GM23338 (cell line): ENCODE results near the gene GSTP1. TPM values are rescaled to one million over a fixed set of nuclear protein-coding genes. Genes with fewer than 3 reads are reported as not detected.

ENCODE experiments used
- ATAC-seq: fragments of 200-7000 bp; cut with Tn5 transposase; 3 replicates; pipeline ENCODE4 v1.9.1; 2020
- DNase-seq: peaks from one replicate; pipeline ENCODE4 v3.0.0-alpha.2; 2015; ENCODE audit warnings: low spot score
- H2AFZ ChIP-seq: fragments of 200-600 bp; sonication (generic); 2 replicates; pipeline ENCODE4 v1.8.0; 2016; ENCODE audit warnings: antibody characterized with exemption, mild to moderate bottlenecking, moderate library complexity
- H3F3A ChIP-seq: fragments of 200-600 bp; sonication (generic); replicated peaks from 2 replicates; pipeline ENCODE4 v1.8.0; 2017; ENCODE audit warnings: antibody characterized with exemption, mixed run types, low read depth
- H3K27ac ChIP-seq: fragments of 200-600 bp; sonication (generic); 2 replicates; pipeline ENCODE4 v1.6.1; 2016; ENCODE audit warnings: low read depth
- H3K27me3 ChIP-seq: fragments of 200-600 bp; sonication (generic); 2 replicates; pipeline ENCODE4 v1.8.0; 2016; ENCODE audit warnings: mild to moderate bottlenecking, mixed run types, moderate library complexity; ENCODE audit not compliant: insufficient read depth
- H3K36me3 ChIP-seq: fragments of 200-600 bp; sonication (generic); 2 replicates; pipeline ENCODE4 v1.8.0; 2016; ENCODE audit warnings: mild to moderate bottlenecking; ENCODE audit not compliant: insufficient read depth
- H3K4me1 ChIP-seq: fragments of 200-600 bp; sonication (generic); 2 replicates; pipeline ENCODE4 v1.8.0; 2016; ENCODE audit warnings: mild to moderate bottlenecking, moderate library complexity; ENCODE audit not compliant: insufficient read depth
- H3K4me2 ChIP-seq: fragments of 200-600 bp; sonication (generic); 2 replicates; pipeline ENCODE4 v1.7.1; 2017; ENCODE audit warnings: mixed run types
- H3K4me3 ChIP-seq: fragments of 200-600 bp; sonication (generic); 2 replicates; pipeline ENCODE4 v1.6.1; 2016; ENCODE audit warnings: mixed run types
- H3K79me2 ChIP-seq: fragments of 200-600 bp; sonication (generic); replicated peaks from 2 replicates; pipeline ENCODE4 v1.8.0; 2017; ENCODE audit warnings: mild to moderate bottlenecking; ENCODE audit not compliant: insufficient read depth
- H3K9me2 ChIP-seq: fragments of 200-600 bp; sonication (generic); 2 replicates; pipeline ENCODE4 v1.8.0; 2017; ENCODE audit not compliant: insufficient read depth
- H4K20me1 ChIP-seq: fragments of 200-600 bp; sonication (generic); replicated peaks from 2 replicates; pipeline ENCODE4 v1.8.0; 2017; ENCODE audit warnings: mild to moderate bottlenecking; ENCODE audit not compliant: insufficient read depth
- H3K27ac Mint-ChIP-seq: 2 replicates; pipeline ENCODE4 v1.8.0; 2020; ENCODE audit warnings: inconsistent platforms, mild to moderate bottlenecking, moderate library complexity, mixed read lengths
- H3K27me3 Mint-ChIP-seq: 3 replicates; pipeline ENCODE4 v1.8.0; 2022; ENCODE audit warnings: low read depth, mild to moderate bottlenecking, moderate library complexity, mixed read lengths, inconsistent platforms; ENCODE audit not compliant: insufficient read depth, poor library complexity
- H3K36me3 Mint-ChIP-seq: 3 replicates; pipeline ENCODE4 v1.8.0; 2021; ENCODE audit warnings: low read depth, mild to moderate bottlenecking, inconsistent platforms, moderate library complexity, mixed read lengths
- H3K4me1 Mint-ChIP-seq: 3 replicates; pipeline ENCODE4 v1.8.0; 2020; ENCODE audit warnings: mild to moderate bottlenecking, inconsistent platforms, mixed read lengths
- H3K4me3 Mint-ChIP-seq: 3 replicates; pipeline ENCODE4 v1.8.0; 2021; ENCODE audit warnings: moderate library complexity, mild to moderate bottlenecking, inconsistent platforms, mixed read lengths
- H3K9me3 Mint-ChIP-seq: 3 replicates; pipeline ENCODE4 v1.8.0; 2020; ENCODE audit warnings: moderate library complexity, mild to moderate bottlenecking, inconsistent platforms, mixed read lengths
- CTCF ChIP-seq, 2 experiments: fragments of 200-600 bp in 1 of 2; sonication (generic) in 1 of 2; conservative IDR thresholded peaks; 2 replicates each; pipeline versions ENCODE4 v1.5.1 to v1.6.1; 2016 to 2017; ENCODE audit warnings: antibody characterized with exemption in 2 of 2, low read depth in 2 of 2, mild to moderate bottlenecking in 2 of 2, moderate library complexity in 1 of 2
- EZH2 ChIP-seq: fragments of 200-600 bp; sonication (generic); IDR thresholded peaks from one replicate; pipeline ENCODE4 v1.8.0; 2017; ENCODE audit warnings: antibody characterized with exemption, mild to moderate bottlenecking, low read depth; ENCODE audit not compliant: unreplicated experiment
- EZH2phosphoT487 ChIP-seq: fragments of 200-600 bp; sonication (generic); IDR thresholded peaks from one replicate; pipeline ENCODE4 v1.8.1; 2018; ENCODE audit warnings: antibody characterized with exemption; ENCODE audit not compliant: unreplicated experiment
- JUNB ChIP-seq: IDR thresholded peaks from one replicate; pipeline ENCODE4 v1.6.1; 2016; ENCODE audit warnings: antibody characterized with exemption; ENCODE audit not compliant: unreplicated experiment
- POLR2AphosphoS5 ChIP-seq: IDR thresholded peaks from 2 replicates; pipeline ENCODE4 v1.6.1; 2016; ENCODE audit warnings: antibody characterized with exemption, low read depth
- ZNF114 ChIP-seq: fragments of 250-450 bp; sonication (Bioruptor Pico); IDR thresholded peaks from 2 replicates; pipeline ENCODE4 v1.5.0; 2020; ENCODE audit warnings: mild to moderate bottlenecking, moderate library complexity
- ZNF331 ChIP-seq: fragments of 250-450 bp; sonication (Bioruptor Pico); IDR thresholded peaks from 2 replicates; pipeline ENCODE4 v1.5.0; 2020; ENCODE audit warnings: low read depth, mild to moderate bottlenecking, moderate library complexity
- polyA plus RNA-seq: library from polyadenylated mRNA; unstranded; fragments of >200 nt; fragmentation: Nextera tagmentation; extraction: Ambion mirVana; gene quantifications from 2 replicates; pipeline ENCODE4 v1.2.1, GENCODE V29; 2016
- total RNA-seq: library from RNA; depleted of rRNA; stranded (reverse); fragments of >200 nt; shearing (Covaris generic); gene quantifications from 2 replicates; pipeline ENCODE4 v1.2.3, GENCODE V29; 2014

The GSTP1 gene
- total and polyA plus RNA-seq, 2 experiments from 2014 or later: 1,776 to 1,881 TPM

- H3K27ac ChIP-seq: no peak overlapping the region
- H3F3A ChIP-seq: peaks cover 5% of the 10 kb centered on the region; the same call in 1 of the 2 replicates
- no peaks in the 10 kb centered on the region for H4K20me1 ChIP-seq
- Mint-ChIP-seq H3K4me1 (peaks cover 19% of the 10 kb centered on the region; the same call in 2 of the 3 replicates), H3K27ac (no peak overlapping the region), H3K4me3 (no peak overlapping the region), H3K27me3 (peaks cover 20% of the 10 kb centered on the region), H3K9me3 (no peaks in the 10 kb centered on the region; the same call in 1 of the 3 replicates), H3K36me3 (no peaks in the 10 kb centered on the region; the same call in 2 of the 3 replicates)
- DNase-seq: no peak
- H3K4me3 ChIP-seq: no peak overlapping the region
- H3K36me3 ChIP-seq: no peaks in the 10 kb centered on the region
- no peak overlapping the region for H3K4me2 ChIP-seq
- H3K9me2 ChIP-seq: no peaks in the 10 kb centered on the region
- no peak for TF ChIP-seq JUNB
- TF ChIP-seq ZNF331: no peak
- TF ChIP-seq EZH2phosphoT487: no peak
- peaks cover 10% of the 10 kb centered on the region; the same call in 1 of the 2 replicates for H3K4me1 ChIP-seq
- no peak overlapping the region for H2AFZ ChIP-seq
- ATAC-seq: no peak
- no peaks in the 10 kb centered on the region for H3K27me3 ChIP-seq
- no peaks in the 10 kb centered on the region for H3K79me2 ChIP-seq
Measured at GRCh38 chr11:67633758-67634365, 50.2 kb downstream of the GSTP1 start.

- H3K79me2 ChIP-seq: no peaks in the 10 kb centered on the region
- H3K9me2 ChIP-seq: no peaks in the 10 kb centered on the region
- Mint-ChIP-seq H3K4me1 (peaks cover 16% of the 10 kb centered on the region; the same call in 2 of the 3 replicates), H3K27ac (no peak overlapping the region), H3K9me3 (no peaks in the 10 kb centered on the region; the same call in 2 of the 3 replicates), H3K4me3 (no peak overlapping the region), H3K36me3 (no peaks in the 10 kb centered on the region; the same call in 2 of the 3 replicates), H3K27me3 (peaks cover 25% of the 10 kb centered on the region)
- ATAC-seq (no peak), DNase-seq (no peak)
- peaks cover 10% of the 10 kb centered on the region; the same call in 1 of the 2 replicates for H3K4me1 ChIP-seq
- no peak overlapping the region for H3K4me3 ChIP-seq
- H3K4me2 ChIP-seq: no peak overlapping the region
- no peaks in the 10 kb centered on the region for H3K36me3 ChIP-seq
- H4K20me1 ChIP-seq: no peaks in the 10 kb centered on the region
- peaks cover 5% of the 10 kb centered on the region; the same call in 1 of the 2 replicates for H3F3A ChIP-seq
- no peak overlapping the region for H2AFZ ChIP-seq
- no peaks in the 10 kb centered on the region for H3K27me3 ChIP-seq
- TF ChIP-seq EZH2 (no peak), POLR2AphosphoS5 (no peak), CTCF (conservative IDR thresholded peaks at IDR 0.05; ENCODE audit: low read depth in 2 of 2) (no peak), ZNF114 (no peak)
- no peak overlapping the region for H3K27ac ChIP-seq
Measured at GRCh38 chr11:67634366-67635230, 51.0 kb downstream of the GSTP1 start.
